Stimulated activated CD8-positive, alpha-beta memory T cell treated with anti-CD3 and anti-CD28 coated beads, Interleukin-4, amount 100 ng/mL, for 4 hours (primary cell): ENCODE data around the gene PLCXD1.
"Not testable (repeated sequence)": the region's sequence is repeated elsewhere in the genome, so short reads cannot be mapped to it uniquely, and the experiment has no call there.

Experiments used
- DNase-seq, 2 donors: peaks; one replicate each; pipeline ENCODE4 v3.0.0-alpha.2; 2020; ENCODE audit warnings: low read depth in 2 of 2, low spot score in 1 of 2

Gene PLCXD1

DNA sequence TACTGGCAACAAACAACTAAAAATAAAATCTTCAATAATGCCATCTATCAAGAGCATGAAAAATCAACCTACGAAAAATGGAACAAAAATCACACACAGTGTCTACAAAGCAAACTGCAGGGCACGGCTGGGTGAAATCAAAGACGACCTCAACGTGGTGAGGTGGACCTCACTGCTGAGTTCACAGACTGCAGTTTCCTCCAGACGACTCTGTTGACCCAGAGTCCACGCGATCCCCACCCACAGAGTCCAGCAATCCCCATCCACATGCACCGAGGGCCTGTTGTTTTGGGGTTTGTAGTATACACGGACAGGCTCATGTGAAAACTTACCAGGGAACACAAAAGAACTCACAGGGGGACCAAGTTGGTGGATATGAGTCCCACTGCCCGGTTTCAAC lies 68.5 kb downstream of the PLCXD1 start:
- DNase-seq: no peak

DNA sequence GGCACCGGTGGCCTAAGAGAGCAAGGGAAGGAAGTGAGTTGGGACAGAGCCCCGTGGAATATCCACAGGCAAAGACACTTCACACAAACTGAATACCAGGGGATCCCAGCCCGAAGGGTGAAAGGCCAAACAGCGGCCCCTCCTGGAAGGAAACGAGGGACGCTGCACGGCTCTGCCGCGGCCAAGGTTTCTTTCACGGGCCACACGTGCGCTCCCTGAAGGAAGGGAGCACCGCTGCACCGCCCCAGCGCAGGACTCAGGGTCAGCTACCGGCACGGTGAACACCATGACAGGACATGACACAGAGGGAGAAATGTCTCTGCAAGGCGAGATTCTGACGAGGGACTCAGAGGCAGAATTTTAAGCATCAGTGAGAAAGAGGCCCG lies 69.0 kb downstream of the PLCXD1 start:
- no peak for DNase-seq

GRCh38 chrX:350534-351323 lies 69.5 kb downstream of the PLCXD1 start:
- no peak for DNase-seq

DNA sequence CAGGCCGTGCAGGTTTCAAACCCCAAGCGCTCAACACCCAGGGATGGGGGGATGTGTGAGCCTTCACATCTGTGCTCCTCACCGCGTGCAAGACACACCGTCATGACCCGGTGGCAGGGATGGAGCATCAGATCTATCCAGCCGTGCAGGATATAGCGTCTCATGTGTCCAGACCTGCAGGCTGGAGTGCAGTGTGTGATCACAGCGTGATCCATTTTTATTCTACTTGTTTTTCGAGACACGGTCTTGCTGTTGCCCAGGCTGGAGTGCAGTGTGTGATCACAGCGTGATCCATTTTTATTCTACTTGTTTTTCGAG lies 70.1 kb downstream of the PLCXD1 start:
- not testable (repeated sequence) for DNase-seq

GRCh38 chrX:351736-352135 lies 70.6 kb downstream of the PLCXD1 start:
- DNase-seq: no peak

DNA sequence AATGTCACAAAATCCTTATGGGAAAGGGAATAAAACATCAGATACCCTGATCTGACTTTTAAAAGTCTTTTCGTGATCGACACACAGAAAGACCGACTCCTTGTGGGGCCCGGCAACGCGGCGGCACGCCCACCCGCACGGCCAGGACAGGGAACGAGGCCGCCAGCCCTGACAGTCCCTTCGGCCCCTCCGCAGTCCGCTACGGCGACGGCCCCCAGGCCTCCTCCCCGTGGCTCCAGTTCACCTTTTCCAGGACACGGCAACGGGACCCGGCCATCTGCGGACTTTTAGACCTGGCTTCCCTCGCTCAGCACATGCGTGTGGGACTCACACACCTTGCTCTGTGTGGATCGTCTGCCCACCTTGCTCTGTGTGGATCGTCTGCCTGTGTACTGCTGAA lies 71.0 kb downstream of the PLCXD1 start:
- DNase-seq: no peak

GRCh38 chrX:352582-353314 lies 71.6 kb downstream of the PLCXD1 start:
- no peak for DNase-seq
